HepG2 (cell line): Measurements from ENCODE around the gene RNF114. TPM values are rescaled to one million over a fixed set of nuclear protein-coding genes. Genes with fewer than 3 reads are reported as not detected.
A peak's percentile ranks its signal among the peaks of the same experiment; 100 is the strongest.

ENCODE experiments used
- ADNP ChIP-seq: sonication (generic); formaldehyde crosslinking; IDR thresholded peaks from 2 replicates; pipeline ENCODE4 v1.4.0; 2020; ENCODE audit warnings: missing genetic modification reagents
- CC2D1A ChIP-seq: sonication (generic); formaldehyde crosslinking; IDR thresholded peaks from 2 replicates; pipeline ENCODE4 v1.8.1; 2023; ENCODE audit warnings: mild to moderate bottlenecking, missing genetic modification reagents
- CHD4 ChIP-seq: fragments of 200-600 bp; sonication (generic); IDR thresholded peaks from 2 replicates; pipeline ENCODE4 v1.7.0; 2017; ENCODE audit warnings: mild to moderate bottlenecking, low read length, borderline replicate concordance
- HNRNPH1 ChIP-seq: fragments of 200-400 bp; formaldehyde crosslinking; optimal IDR thresholded peaks from 2 replicates; pipeline ENCODE3; 2017; ENCODE audit warnings: mild to moderate bottlenecking, low read depth, low read length
- HOXA7 ChIP-seq: sonication (generic); formaldehyde crosslinking; IDR thresholded peaks from 2 replicates; pipeline ENCODE4 v1.8.1; 2022; ENCODE audit warnings: mild to moderate bottlenecking, missing genetic modification reagents, moderate library complexity
- MTF2 ChIP-seq: sonication (generic); formaldehyde crosslinking; IDR thresholded peaks from 2 replicates; pipeline ENCODE4 v1.5.0; 2020; ENCODE audit warnings: missing genetic modification reagents, borderline replicate concordance
- NPAS2 ChIP-seq: sonication (generic); formaldehyde crosslinking; IDR thresholded peaks from 2 replicates; pipeline ENCODE4 v1.8.0; 2022; ENCODE audit warnings: mild to moderate bottlenecking, missing genetic modification reagents, borderline replicate concordance
- NR2F1 ChIP-seq, 2 experiments: fragments of 450-650 bp in 1 of 2; formaldehyde crosslinking in 1 of 2; IDR thresholded peaks; 2 replicates each; pipeline versions ENCODE4 v1.5.0 to v1.6.1; 2016 to 2020; ENCODE audit warnings: mild to moderate bottlenecking in 1 of 2, missing compliant biosample characterization in 1 of 2, missing genetic modification reagents in 1 of 2, moderate library complexity in 1 of 2
- SP140L ChIP-seq: sonication (generic); formaldehyde crosslinking; IDR thresholded peaks from 2 replicates; pipeline ENCODE4 v1.4.0; 2020; ENCODE audit warnings: missing genetic modification reagents, borderline replicate concordance
- ZBTB38 ChIP-seq: sonication (generic); formaldehyde crosslinking; IDR thresholded peaks from 2 replicates; pipeline ENCODE4 v1.5.1; 2020; ENCODE audit warnings: mild to moderate bottlenecking, missing genetic modification reagents
- ZBTB7B ChIP-seq: sonication (generic); formaldehyde crosslinking; IDR thresholded peaks from 2 replicates; pipeline ENCODE4 v1.4.0; 2020; ENCODE audit warnings: missing genetic modification reagents
- ZNF234 ChIP-seq: sonication (generic); formaldehyde crosslinking; conservative IDR thresholded peaks from 2 replicates; pipeline ENCODE4 v1.5.1; 2020; ENCODE audit warnings: mild to moderate bottlenecking, missing genetic modification reagents
- ZNF354B ChIP-seq: sonication (generic); formaldehyde crosslinking; IDR thresholded peaks from 2 replicates; pipeline ENCODE4 v1.8.0; 2022; ENCODE audit warnings: mild to moderate bottlenecking, missing genetic modification reagents
- ZSCAN21 ChIP-seq: sonication (generic); formaldehyde crosslinking; IDR thresholded peaks from 2 replicates; pipeline ENCODE4 v1.8.0; 2022; ENCODE audit warnings: mild to moderate bottlenecking, missing genetic modification reagents, moderate library complexity, borderline replicate concordance
- polyA plus RNA-seq, 8 experiments: library from polyadenylated mRNA; depleted of rRNA in 3 of 8; stranded (reverse) in 7 of 8; unstranded in 1 of 8; fragments of >200 nt; fragmentation: Illumina TruSeq in 4 of 8; extraction: Trizol in 4 of 8; gene quantifications; 2 replicates each; pipeline versions ENCODE4 v1.2.1 to v1.2.3, GENCODE V29; 2011 to 2016; ENCODE audit warnings: low read depth in 4 of 8, missing spikeins in 1 of 8, mixed read lengths in 1 of 8; ENCODE audit not compliant: insufficient read depth in 1 of 8
- total RNA-seq, 5 experiments: library from RNA; depleted of rRNA; stranded (reverse); fragments of >200 nt; fragmentation: Illumina TruSeq; extraction: Trizol; gene quantifications; 2 replicates each; pipeline ENCODE4 v1.2.3, GENCODE V29; 2016; ENCODE audit warnings: low read depth in 1 of 5
- TF ChIP-seq, protein P1 (sequence below): sonication (generic); formaldehyde crosslinking; IDR thresholded peaks from 2 replicates; pipeline ENCODE4 v1.9.0; 2021; ENCODE audit warnings: missing genetic modification reagents, borderline replicate concordance
- TF ChIP-seq, protein P2 (sequence below): sonication (generic); formaldehyde crosslinking; IDR thresholded peaks from 2 replicates; pipeline ENCODE4 v1.4.0; 2020; ENCODE audit warnings: missing genetic modification reagents, mild to moderate bottlenecking, borderline replicate concordance
- TF ChIP-seq, protein P3 (sequence below): sonication (generic); formaldehyde crosslinking; conservative IDR thresholded peaks from 2 replicates; pipeline ENCODE4 v1.8.1; 2023; ENCODE audit warnings: missing genetic modification reagents
- TF ChIP-seq, protein P4 (sequence below): sonication (generic); formaldehyde crosslinking; IDR thresholded peaks from 2 replicates; pipeline ENCODE4 v1.8.0; 2023; ENCODE audit warnings: mild to moderate bottlenecking, missing genetic modification reagents
- TF ChIP-seq, protein P5 (sequence below): sonication (generic); formaldehyde crosslinking; IDR thresholded peaks from 2 replicates; pipeline ENCODE4 v1.4.0; 2020; ENCODE audit warnings: missing genetic modification reagents
- TF ChIP-seq, protein P6 (sequence below): sonication (generic); formaldehyde crosslinking; IDR thresholded peaks from 2 replicates; pipeline ENCODE4 v1.8.0; 2022; ENCODE audit warnings: missing genetic modification reagents, low read depth, mild to moderate bottlenecking, borderline replicate concordance

Gene RNF114
- total and polyA plus RNA-seq, 2 of the 13 experiments (the other 11 are each of a cell fraction or from before 2014, with no cell fraction given) = 119 to 126 TPM

DNA sequence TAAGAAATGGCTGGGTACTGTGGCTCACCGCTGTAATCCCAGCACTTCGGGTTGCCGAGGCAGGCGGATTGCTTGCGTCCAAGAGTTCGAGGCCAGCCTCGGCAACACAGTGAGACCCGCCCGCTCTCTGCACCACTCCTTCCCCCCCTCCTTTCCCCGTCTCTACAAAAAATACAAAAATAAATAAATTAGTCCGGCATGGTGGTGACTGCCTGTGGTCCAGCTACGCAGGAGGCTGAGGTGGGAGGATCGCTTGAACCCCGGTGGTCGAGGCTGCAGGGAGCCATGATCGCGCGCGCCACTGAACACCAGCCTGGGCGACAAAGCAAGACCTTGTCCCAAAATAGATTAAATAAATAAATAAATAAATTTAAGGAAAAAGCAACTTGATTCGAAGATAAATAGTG is 448 bp upstream of the RNF114 start (continued):
- no peak for TF ChIP-seq MTF2 (CRISPR knock-in tag)
- 0 out of 2 replicates have a peak, but pooled peaks have one; percentile 69 for TF ChIP-seq ZNF354B (CRISPR knock-in tag)
- TF ChIP-seq, protein P1, sequence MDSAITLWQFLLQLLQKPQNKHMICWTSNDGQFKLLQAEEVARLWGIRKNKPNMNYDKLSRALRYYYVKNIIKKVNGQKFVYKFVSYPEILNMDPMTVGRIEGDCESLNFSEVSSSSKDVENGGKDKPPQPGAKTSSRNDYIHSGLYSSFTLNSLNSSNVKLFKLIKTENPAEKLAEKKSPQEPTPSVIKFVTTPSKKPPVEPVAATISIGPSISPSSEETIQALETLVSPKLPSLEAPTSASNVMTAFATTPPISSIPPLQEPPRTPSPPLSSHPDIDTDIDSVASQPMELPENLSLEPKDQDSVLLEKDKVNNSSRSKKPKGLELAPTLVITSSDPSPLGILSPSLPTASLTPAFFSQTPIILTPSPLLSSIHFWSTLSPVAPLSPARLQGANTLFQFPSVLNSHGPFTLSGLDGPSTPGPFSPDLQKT = 0 out of 2 replicates have a peak, but pooled peaks have one; percentile 30
- TF ChIP-seq, protein P2, sequence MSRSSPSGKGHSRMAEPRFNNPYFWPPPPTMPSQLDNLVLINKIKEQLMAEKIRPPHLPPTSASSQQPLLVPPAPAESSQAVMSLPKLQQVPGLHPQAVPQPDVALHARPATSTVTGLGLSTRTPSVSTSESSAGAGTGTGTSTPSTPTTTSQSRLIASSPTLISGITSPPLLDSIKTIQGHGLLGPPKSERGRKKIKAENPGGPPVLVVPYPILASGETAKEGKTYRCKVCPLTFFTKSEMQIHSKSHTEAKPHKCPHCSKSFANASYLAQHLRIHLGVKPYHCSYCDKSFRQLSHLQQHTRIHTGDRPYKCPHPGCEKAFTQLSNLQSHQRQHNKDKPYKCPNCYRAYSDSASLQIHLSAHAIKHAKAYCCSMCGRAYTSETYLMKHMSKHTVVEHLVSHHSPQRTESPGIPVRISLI = no peak
- TF ChIP-seq HNRNPH1 = no peak
- TF ChIP-seq CHD4 = peak; percentile 92; the same call in 1 of the 2 replicates
- TF ChIP-seq, protein P3, sequence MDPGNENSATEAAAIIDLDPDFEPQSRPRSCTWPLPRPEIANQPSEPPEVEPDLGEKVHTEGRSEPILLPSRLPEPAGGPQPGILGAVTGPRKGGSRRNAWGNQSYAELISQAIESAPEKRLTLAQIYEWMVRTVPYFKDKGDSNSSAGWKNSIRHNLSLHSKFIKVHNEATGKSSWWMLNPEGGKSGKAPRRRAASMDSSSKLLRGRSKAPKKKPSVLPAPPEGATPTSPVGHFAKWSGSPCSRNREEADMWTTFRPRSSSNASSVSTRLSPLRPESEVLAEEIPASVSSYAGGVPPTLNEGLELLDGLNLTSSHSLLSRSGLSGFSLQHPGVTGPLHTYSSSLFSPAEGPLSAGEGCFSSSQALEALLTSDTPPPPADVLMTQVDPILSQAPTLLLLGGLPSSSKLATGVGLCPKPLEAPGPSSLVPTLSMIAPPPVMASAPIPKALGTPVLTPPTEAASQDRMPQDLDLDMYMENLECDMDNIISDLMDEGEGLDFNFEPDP = peak; percentile 84; the same call in 1 of the 2 replicates
- no peak for TF ChIP-seq NPAS2 (CRISPR knock-in tag)
- peak; percentile 70; the same call in 1 of the 2 replicates for TF ChIP-seq CC2D1A (CRISPR knock-in tag)
- peak; percentile 60 for TF ChIP-seq ZBTB38
- TF ChIP-seq, protein P4, sequence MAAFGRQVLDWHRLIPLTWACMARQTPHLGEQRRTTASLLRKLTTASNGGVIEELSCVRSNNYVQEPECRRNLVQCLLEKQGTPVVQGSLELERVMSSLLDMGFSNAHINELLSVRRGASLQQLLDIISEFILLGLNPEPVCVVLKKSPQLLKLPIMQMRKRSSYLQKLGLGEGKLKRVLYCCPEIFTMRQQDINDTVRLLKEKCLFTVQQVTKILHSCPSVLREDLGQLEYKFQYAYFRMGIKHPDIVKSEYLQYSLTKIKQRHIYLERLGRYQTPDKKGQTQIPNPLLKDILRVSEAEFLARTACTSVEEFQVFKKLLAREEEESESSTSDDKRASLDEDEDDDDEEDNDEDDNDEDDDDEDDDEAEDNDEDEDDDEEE (CRISPR knock-in tag) = 0 out of 2 replicates have a peak, but pooled peaks have one; percentile 5
- no peak for TF ChIP-seq ZSCAN21
- no peak for TF ChIP-seq SP140L (CRISPR knock-in tag)
- 0 out of 2 replicates have a peak, but pooled peaks have one; percentile 2 for TF ChIP-seq ZNF234 (CRISPR knock-in tag)
- TF ChIP-seq ADNP (CRISPR knock-in tag) = peak; percentile 81; the same call in 1 of the 2 replicates
- TF ChIP-seq ZBTB7B (CRISPR knock-in tag) = no peak
- TF ChIP-seq HOXA7 (CRISPR knock-in tag) = 0 out of 2 replicates have a peak, but pooled peaks have one; percentile 16
- TF ChIP-seq, protein P5, sequence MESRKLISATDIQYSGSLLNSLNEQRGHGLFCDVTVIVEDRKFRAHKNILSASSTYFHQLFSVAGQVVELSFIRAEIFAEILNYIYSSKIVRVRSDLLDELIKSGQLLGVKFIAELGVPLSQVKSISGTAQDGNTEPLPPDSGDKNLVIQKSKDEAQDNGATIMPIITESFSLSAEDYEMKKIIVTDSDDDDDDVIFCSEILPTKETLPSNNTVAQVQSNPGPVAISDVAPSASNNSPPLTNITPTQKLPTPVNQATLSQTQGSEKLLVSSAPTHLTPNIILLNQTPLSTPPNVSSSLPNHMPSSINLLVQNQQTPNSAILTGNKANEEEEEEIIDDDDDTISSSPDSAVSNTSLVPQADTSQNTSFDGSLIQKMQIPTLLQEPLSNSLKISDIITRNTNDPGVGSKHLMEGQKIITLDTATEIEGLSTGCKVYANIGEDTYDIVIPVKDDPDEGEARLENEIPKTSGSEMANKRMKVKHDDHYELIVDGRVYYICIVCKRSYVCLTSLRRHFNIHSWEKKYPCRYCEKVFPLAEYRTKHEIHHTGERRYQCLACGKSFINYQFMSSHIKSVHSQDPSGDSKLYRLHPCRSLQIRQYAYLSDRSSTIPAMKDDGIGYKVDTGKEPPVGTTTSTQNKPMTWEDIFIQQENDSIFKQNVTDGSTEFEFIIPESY (CRISPR knock-in tag) = peak; percentile 78
- TF ChIP-seq, protein P6, sequence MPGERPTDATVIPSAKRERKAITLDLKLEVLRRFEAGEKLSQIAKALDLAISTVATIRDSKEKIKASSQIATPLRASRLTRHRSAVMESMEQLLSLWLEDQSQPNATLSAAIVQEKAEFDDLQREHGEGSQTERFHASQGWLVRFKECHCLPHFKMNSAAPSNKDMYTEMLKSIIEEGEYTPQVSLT (CRISPR knock-in tag) = 0 out of 2 replicates have a peak, but pooled peaks have one; percentile 79
- TF ChIP-seq NR2F1 (CRISPR knock-in tag; IDR thresholded peaks at IDR 0.05) = no peak
